GM19239 (cell line): Measurements from ENCODE around the gene TTC34.
"Not testable (repeated sequence)": the region's sequence is repeated elsewhere in the genome, so short reads cannot be mapped to it uniquely, and the experiment has no call there.

ENCODE experiments used
- DNase-seq: peaks from one replicate; pipeline ENCODE4 v3.0.0; 2011; ENCODE audit warnings: low spot score; ENCODE audit not compliant: insufficient read length
- FAIRE-seq: peaks from 2 replicates; lab custom pipeline; 2011; peaks lifted over from hg19 to GRCh38; lab: Jason Lieb, UNC

The TTC34 gene

GRCh38 chr1:2686091-2686863, 115.2 kb downstream of the TTC34 start:
- DNase-seq, FAIRE-seq: not testable (repeated sequence)

DNA sequence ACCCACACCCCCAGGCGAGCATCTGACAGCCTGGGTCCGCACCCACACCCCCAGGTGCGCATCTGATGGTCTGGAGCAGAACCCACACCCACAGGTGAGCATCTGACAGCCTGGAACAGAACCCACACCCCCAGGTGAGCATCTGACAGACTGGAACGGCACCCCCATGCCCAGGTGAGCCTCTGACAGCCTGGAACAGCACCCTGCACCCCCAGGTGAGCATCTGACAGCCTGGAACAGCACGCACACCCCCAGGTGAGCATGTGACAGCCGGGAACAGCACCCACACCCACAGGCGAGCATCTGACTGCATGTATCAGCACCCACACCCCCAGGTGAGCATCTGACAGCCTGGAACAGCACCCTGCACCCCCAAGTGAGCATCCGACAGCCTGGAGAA, 115.8 kb downstream of the TTC34 start:
- FAIRE-seq, DNase-seq: not testable (repeated sequence)

DNA sequence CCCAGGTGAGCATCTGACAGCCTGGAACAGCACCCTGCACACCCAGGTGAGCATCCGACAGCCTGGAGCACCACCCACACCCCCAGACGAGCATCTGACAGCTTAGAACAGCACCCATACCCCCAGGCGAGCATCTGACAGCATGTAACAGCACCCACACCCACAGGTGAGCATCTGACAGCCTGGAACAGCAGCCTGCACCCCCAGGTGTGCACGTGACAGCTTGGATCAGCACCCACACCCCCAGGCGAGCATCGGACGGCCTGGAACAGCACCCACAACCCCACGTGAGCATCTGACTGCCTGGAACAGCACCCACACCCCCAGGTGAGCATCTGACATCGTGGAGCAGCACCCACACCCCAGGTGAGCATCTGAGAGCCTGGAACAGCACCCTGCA, 116.6 kb downstream of the TTC34 start:
- FAIRE-seq, DNase-seq: not testable (repeated sequence)

DNA sequence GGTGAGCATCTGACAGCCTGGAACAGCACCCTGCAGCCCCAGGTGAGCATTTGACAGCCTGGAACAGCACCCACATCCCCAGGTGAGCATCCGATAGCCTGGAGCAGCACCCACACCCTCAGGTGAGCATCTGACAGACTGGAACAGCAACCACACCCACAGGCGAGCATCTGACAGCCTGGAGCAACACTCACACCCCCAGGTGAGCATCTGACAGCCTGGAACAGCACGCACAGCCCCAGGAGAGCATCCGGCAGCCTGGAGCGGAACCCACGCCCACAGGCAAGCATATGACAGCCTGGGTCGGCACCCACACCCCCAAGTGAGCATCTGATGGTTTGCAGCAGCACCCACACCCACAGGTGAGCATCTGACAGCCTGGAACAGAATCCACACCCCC, 117.5 kb downstream of the TTC34 start:
- FAIRE-seq, DNase-seq: not testable (repeated sequence)

DNA sequence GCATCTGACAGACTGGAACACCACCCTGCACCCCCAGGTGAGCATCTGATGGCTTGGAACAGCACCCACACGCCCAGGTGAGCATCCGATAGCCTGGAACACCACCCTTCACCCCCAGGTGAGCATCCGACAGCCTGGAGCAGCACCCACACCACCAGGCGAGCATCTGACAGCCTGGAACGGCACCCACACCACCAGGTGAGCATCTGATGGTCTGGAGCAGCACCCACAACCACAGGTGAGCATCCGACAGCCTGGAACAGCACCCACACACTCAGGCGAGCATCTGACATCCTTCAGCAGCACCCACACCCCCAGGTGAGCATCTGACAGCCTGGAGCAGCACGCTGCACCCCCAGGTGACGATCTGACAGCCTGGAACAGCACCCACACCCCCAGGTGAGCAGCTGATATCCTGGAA, 118.2 kb downstream of the TTC34 start:
- not testable (repeated sequence) for FAIRE-seq

GRCh38 chr1:2682879-2683278, 118.6 kb downstream of the TTC34 start:
- DNase-seq, FAIRE-seq: not testable (repeated sequence)

More for the DNA sequence above, 118.2 kb downstream of the TTC34 start:
- DNase-seq, result not testable (repeated sequence)

- FAIRE-seq, DNase-seq: not testable (repeated sequence)
Measured at GRCh38 chr1:2676726-2677125, 124.8 kb downstream of the TTC34 start.

DNA sequence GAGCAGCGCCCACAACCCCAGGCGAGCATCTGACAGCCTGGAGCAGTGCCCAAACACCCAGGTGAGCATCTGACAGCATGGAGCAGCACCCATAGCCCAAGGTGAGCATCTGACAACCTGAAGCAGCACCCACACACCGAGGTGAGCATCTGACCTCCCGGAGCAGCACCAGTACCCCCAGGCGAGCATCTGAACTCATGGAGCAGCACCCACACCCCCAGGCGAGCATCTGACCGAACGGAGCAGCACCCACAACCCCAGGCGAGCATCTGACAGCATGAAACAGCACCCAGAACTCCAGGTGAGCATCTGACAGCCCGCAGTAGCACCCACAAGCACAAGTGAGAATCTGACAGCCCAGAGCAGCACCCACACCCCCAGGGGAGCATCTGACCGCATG, 129.8 kb downstream of the TTC34 start:
- not testable (repeated sequence) for DNase-seq, FAIRE-seq

- FAIRE-seq, DNase-seq: not testable (repeated sequence)
Measured at GRCh38 chr1:2659806-2660205, 141.7 kb downstream of the TTC34 start.

GRCh38 chr1:2657909-2658308, 143.6 kb downstream of the TTC34 start:
- not testable (repeated sequence) for DNase-seq, FAIRE-seq

- not testable (repeated sequence) for DNase-seq, FAIRE-seq
Measured at GRCh38 chr1:2657124-2657523, 144.4 kb downstream of the TTC34 start.

GRCh38 chr1:2655598-2656434, 145.7 kb downstream of the TTC34 start:
- DNase-seq, FAIRE-seq: not testable (repeated sequence)

- not testable (repeated sequence) for DNase-seq, FAIRE-seq
Measured at GRCh38 chr1:2654443-2654948, 147.0 kb downstream of the TTC34 start.

GRCh38 chr1:2653741-2654442, 147.6 kb downstream of the TTC34 start:
- FAIRE-seq, DNase-seq: not testable (repeated sequence)

DNA sequence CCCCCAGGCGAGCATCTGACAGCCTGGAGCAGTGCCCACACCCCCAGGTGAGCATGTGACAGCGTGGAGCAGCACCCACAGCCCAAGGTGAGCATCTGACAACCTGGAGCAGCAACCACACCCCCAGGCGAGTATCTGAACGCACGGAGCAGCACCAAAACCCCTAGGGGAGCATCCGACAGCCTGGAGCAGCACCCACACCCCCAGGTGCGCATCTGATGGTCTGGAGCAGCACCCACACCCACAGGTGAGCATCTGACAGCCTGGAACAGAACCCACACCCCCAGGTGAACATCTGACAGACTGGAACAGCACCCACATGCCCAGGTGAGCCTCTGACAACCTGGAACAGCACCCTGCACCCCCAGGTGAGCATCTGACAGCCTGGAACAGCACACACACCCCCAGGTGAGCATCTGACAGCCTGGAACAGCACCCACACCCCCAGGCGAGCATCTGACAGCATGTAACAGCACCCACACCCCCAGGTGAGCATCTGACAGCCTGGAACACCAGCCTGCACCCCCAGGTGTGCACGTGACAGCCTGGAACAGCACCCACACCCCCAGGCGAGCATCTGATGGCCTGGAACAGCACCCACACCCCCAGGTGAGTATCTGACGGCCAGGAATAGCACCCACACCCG, 148.4 kb downstream of the TTC34 start:
- not testable (repeated sequence) for FAIRE-seq

DNA sequence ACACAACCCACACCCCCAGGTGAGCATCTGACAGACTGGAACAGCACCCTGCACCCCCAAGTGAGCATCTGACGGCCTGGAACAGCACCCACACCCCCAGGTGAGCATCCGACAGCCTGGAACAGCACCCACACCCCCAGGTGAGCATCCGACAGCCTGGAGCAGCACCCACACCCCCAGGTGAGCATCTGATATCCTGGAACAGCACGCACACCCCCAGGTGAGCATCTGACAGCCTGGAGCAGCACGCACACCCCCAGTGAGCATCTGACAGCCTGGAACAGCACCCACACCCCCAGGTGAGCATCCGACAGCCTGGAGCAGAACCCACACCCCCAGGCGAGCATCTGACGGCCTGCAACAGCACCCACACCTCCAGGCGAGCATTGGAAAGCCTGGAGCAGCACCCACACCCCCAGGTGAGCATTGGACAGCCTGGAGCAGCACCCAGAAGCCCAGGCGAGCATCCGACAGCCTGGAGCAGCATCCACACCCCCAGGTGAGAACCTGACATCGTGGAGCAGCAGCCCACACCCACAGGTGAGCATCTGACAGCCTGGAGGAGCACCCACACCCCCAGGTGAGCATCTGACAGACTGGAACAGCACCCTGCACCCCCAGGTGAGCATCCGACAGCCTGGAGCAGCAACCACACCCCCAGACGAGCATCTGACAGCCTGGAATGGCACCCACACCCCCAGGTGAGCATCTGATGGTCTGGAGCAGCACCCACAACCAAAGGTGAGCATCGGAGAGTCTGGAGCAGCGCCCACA, 149.2 kb downstream of the TTC34 start:
- not testable (repeated sequence) for DNase-seq, FAIRE-seq

More for the DNA sequence above, 148.4 kb downstream of the TTC34 start:
- not testable (repeated sequence) for DNase-seq

DNA sequence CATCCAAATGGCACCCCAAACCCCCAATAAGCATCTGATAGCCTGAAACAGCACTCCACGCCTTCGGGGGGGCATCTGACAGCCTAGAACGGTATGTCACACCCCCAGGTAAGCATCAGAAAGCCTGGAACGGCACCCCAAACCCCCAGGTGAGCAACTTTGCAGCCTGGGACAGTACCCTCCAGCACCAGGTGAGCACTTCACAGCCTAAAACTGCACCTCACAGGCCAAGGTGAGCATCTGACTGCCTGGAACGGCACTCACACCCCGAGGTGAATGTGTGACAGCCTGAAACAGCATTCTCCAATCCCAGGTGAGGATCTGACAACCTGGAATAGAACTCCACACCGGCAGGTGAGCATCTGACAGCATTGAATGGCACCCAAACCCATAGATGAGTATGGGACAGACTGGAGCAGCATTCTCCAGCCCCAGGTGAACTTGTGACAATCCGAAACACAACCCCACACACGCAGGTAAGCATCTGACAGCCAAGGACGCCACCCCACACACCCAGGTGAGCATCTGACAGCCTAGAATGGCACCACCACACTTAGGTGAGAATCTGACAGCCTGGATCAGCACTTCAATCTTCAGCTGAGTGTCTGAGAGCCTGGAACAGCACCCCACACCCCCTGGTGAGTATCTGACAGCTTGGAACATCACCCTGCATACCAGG, 150.4 kb downstream of the TTC34 start:
- FAIRE-seq (no peak), DNase-seq (no peak)

- FAIRE-seq (no peak), DNase-seq (no peak)
Measured at GRCh38 chr1:2646837-2647236, 154.7 kb downstream of the TTC34 start.
